Endometrial microvascular endothelial cells (primary cell): Measurements from ENCODE around the gene KCNQ1. TPM values are rescaled to one million over a fixed set of nuclear protein-coding genes. Genes with fewer than 3 reads are reported as not detected.

Experiments used
- in situ Hi-C: cut with HindIII; loops from 2 replicates; pipeline ENCODE4 v1.10.0; 2017; ENCODE audit warnings: low sequenced_read_pairs, low pct_unique_long_range_greater_than_20kb; ENCODE audit errors: inconsistent ontology term
- total RNA-seq: library from RNA; depleted of rRNA; stranded (reverse); fragments of >200 nt; gene quantifications from one replicate; pipeline ENCODE4 v1.2.3, GENCODE V29; 2015; ENCODE audit errors: inconsistent ontology term

Gene KCNQ1
- total RNA-seq, 1 donor from 2014 or later, result not detected

GRCh38 chr11:2577991-2578928, 133.5 kb downstream of the KCNQ1 start:
- in situ Hi-C loops, result no loop called here

GRCh38 chr11:2578929-2579270, 134.1 kb downstream of the KCNQ1 start:
- in situ Hi-C loops, result no loop called here

- in situ Hi-C loops, result no loop called here
Observed at GRCh38 chr11:2579315-2580060, 134.7 kb downstream of the KCNQ1 start.

GRCh38 chr11:2580061-2580421, 135.2 kb downstream of the KCNQ1 start:
- in situ Hi-C loops, result no loop called here

- in situ Hi-C loops, result no loop called here
Observed at GRCh38 chr11:2580571-2581001, 135.8 kb downstream of the KCNQ1 start.

- in situ Hi-C loops, result no loop called here
Observed at GRCh38 chr11:2581151-2581930, 136.5 kb downstream of the KCNQ1 start.

- in situ Hi-C loops, result no loop called here
Observed at GRCh38 chr11:2581931-2582350, 137.1 kb downstream of the KCNQ1 start.

- in situ Hi-C loops, result no loop called here
Observed at GRCh38 chr11:2582351-2582945, 137.6 kb downstream of the KCNQ1 start.

- in situ Hi-C loops, result no loop called here
Observed at GRCh38 chr11:2582946-2583604, 138.3 kb downstream of the KCNQ1 start.

GRCh38 chr11:2583605-2583958, 138.8 kb downstream of the KCNQ1 start:
- in situ Hi-C loops, result no loop called here

GRCh38 chr11:2584434-2584811, 139.6 kb downstream of the KCNQ1 start:
- in situ Hi-C loops, result no loop called here

- in situ Hi-C loops, result no loop called here
Observed at GRCh38 chr11:2584812-2585565, 140.2 kb downstream of the KCNQ1 start.

- in situ Hi-C loops, result no loop called here
Observed at GRCh38 chr11:2585566-2586086, 140.8 kb downstream of the KCNQ1 start.

- in situ Hi-C loops, result no loop called here
Observed at GRCh38 chr11:2586087-2586792, 141.4 kb downstream of the KCNQ1 start.

GRCh38 chr11:2586793-2587131, 142.0 kb downstream of the KCNQ1 start:
- in situ Hi-C loops, result no loop called here

GRCh38 chr11:2587132-2587930, 142.5 kb downstream of the KCNQ1 start:
- in situ Hi-C loops, result no loop called here
